HG03457 (cell line): ENCODE measurements around the gene NRG2.

Source experiments
- ATAC-seq: cut with Tn5 transposase; IDR thresholded peaks from one replicate; pipeline ENCODE4 v1.9.1; 2021; ENCODE audit warnings: moderate number of reproducible peaks; ENCODE audit not compliant: unreplicated experiment

Gene NRG2

DNA sequence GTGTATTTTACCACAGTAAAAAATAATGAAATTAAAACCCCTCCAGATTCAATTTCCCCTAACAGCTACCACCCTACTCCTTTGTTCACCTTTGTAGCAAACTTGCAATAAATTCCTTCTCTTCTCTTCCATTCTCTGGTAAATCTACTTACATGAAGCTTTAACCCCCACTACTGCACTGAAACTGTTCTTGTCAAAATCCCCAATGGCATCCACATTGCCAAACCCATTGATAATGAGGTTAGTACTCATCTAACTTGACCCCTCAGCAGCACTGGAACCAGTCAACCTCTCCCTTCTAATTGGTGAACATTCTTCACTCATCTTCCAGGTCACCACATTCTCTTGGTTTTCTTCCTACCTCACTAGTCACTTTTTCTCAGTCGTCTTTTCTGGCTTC is 29.6 kb downstream of the NRG2 start:
- no peak for ATAC-seq

DNA sequence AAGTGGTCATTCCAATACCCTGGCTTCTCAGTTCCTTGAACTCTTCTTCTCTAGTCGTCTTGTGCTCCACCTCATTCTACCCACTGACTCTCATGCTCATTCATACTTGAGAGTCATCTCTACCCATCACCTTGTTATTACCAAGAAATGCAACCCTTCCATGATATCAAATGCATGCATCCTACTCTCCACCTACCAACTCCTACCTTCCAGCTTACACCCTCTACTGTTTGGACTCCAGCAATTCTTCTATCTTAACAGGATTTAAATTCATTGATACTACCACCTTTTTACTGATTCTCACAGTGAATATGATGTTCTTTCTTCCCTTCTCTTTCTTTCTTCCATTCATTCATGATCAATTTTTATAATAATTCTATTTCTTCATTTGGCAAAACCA is 30.7 kb downstream of the NRG2 start:
- ATAC-seq, result no peak

DNA sequence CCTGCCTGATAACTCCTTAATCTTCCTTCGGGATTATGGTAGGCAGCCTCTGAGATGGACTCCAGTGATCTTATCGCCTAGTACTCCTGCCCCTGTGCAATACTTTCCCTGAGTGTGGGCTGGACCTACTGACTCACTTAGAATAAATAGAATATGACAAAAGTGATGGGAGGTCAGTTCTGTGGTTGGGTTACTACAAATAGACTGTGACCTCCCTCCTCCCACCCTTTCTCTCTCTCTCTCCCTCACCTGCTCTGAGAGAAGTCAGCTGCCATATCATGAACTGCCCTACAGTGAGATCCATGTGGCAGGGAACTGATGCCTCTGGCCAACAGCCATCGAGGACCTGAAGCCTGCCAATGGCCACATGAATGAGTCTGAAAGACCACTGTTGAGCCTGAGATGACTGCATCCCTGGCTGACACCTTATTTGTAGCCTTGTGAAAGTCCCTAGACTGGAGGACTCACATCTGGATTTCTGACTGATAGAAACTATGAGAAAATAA is 31.7 kb downstream of the NRG2 start:
- peak; percentile 82 for ATAC-seq

DNA sequence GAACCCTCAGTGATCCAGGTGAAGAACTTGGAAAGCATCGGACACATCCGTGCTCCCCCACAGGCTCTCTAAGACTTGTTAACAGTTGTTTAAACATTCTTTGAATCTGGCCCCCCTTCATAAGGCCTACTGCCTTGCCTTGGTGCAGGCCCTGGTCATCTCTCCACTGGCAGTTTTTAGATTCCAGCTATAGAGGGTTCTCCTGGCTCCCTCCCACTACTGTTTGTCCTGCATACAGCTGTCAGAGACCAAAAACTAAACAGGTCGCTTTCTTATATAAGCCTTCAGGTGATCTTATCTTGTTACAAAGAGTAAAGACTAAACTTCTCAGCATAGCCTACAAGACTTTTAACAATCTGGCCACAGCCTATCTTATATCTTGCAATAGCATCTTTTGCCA is 32.3 kb downstream of the NRG2 start:
- no peak for ATAC-seq

DNA sequence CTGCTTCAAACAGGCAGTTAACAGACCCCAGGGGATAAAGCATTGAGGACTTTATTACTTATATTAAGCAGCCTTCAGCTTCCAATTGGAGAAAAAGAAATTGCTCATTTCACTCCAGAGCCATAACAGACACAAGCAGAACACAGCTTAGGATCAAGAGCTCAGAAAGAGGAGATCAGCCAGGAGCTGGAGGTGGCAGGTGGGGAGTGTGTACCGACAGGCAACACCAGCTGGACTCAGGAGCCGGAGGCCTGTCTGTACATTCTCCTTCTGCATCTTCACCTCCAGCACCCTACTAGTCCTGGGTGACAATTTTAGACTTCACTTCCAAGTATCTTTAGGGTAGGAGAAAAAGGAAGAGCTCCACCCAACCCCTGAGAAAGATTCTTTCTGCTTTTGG is 35.8 kb downstream of the NRG2 start:
- no peak for ATAC-seq

DNA sequence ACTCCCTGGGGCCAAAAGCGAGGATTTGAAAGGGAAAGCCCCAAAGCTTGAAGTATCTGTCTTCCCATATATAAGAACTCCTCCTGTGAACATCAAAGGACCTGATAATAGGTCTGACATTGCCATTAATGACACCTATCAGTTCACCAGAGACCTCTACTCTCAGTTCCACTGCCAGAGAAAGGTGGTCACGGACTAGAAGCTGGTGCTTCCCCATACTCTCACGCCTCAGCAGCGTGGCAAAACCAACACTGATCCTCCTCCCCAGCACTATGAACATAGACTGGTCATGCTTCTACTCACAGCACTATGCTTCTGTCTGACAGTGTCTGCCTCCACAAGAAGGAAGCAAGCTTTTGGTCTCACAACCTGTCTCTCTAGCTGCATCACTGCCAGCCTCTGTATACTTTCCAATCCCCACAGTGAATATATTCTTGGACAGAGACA is 37.9 kb downstream of the NRG2 start:
- peak; percentile 88 for ATAC-seq

DNA sequence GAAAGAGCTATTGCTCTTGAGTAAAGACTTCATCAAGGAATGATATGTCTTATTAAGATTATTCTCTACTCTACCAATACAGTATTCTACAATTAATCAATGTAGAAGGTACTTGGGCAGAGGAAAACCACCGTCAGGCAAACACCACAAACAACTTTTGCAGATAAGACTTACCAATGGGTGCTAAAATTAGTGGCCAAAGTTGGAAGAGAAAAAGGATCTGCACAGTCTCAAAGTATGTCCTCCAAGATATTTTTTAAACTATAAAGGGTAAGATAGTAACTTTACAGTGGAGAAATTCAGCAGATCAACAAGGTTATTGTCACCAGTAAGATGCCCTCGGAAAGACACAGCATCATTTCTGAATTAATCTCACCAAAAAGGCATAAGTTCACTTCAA is 38.9 kb downstream of the NRG2 start:
- ATAC-seq, result no peak

DNA sequence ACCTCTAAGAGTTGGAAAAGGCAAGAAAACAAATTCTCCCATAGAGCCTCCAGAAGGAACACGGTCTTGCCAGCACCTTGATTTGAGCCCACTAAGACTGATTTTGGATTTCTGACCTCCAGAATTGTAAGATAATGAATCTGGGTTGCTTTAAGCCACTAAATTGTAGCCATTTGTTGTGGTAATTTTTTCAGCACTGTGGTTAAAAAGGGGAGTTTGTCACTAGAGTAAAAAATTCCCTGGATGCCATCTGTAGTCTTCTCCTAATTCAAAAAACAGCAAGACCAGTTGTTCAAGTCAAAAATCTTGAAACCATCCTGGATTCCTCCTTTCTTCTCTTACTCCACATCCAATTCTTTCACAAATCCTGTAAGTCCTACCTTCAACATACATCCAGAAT is 39.6 kb downstream of the NRG2 start:
- no peak for ATAC-seq

DNA sequence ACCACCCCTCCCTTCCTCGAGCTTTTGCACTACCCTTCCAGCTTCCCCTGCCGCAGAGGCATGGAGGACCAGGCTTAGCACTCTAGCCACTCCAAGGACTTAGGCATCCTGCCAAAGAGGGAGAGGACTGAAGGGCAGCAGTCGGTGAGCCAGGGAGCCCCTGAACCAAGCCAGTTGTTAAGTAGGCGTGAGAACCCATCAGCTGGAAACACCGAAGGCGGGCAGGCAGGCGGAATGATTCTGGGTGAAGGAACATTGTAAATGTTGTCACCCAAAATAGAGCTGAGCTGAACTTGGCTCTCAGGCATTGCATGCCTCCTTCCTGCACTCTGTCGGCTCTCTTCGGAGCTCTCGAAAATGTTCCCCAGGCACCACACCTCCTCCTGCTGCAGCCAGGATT is 42.8 kb downstream of the NRG2 start:
- no peak for ATAC-seq

DNA sequence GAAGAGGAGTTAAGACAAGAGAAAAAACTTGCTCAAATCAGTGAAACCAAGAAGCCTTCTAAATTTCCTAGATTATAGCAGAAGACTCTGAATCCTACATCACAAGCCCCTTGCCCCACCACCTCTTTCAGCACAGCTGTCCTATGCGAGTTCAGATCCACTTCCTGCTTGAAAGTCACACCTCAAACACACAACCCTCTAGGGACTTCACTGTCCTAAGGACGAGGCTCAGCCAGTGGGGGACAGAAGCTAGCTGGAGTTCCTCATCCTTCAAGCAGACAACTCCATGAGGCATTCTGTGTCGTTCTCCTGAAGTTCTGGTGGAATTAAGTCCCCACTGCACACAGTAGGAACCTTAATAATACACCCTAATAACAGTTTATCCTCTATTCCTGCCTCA is 44.3 kb downstream of the NRG2 start:
- ATAC-seq, result no peak

DNA sequence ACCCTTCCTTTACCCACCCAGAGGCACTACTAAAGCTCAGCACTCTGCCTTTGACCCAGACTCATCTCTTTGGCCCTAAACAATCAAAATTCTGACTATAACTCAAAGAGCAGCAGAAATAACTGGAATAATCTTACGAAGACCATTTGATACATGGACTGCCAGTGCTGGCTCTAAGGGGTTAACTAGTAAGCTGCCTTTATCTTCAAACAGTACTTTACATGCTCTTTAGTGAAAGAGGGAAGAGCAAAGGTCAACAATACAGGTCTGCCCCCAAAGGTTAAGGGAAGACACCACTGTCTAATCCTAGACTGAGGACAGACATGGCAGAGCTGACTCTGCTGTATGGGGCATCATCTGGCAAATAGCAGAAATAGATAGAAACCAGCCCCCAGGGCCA is 45.8 kb downstream of the NRG2 start:
- no peak for ATAC-seq

DNA sequence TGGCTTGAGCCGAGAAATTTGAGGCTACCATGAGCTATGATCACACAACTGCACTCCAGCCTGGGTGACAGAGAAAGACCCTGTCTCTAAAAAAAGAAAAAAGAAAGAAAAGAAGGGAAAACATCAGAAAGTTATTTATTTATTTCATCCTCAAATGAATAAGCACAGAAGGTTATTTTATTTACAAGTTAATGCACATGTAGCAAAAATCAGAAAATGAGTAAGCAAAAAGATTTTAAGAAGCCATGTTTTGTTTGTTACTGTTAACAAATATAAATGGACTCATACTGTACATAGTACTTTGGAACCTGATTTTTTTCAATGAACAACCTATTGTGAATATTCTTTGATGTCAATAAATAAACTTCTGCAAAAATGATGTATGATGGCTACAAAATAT is 47.2 kb downstream of the NRG2 start:
- no peak for ATAC-seq

DNA sequence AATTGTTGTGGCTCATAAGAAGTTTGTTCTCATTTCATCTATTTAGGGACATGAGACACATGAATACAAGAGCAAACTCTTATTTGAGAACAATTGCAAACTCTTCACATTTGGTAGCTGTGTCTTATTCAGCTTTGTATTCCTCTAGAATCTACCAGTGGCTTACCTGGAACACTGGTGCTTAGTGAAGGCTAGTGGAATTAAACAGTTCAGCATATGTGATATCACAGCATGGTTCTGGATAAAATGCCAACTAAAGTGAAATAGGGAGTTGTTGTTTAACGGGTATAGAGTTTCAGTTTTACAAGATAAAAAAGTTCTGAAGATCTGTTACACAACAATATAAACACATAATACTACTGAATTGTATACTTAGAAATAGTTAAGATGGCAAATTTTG is 48.9 kb downstream of the NRG2 start:
- ATAC-seq, result no peak

DNA sequence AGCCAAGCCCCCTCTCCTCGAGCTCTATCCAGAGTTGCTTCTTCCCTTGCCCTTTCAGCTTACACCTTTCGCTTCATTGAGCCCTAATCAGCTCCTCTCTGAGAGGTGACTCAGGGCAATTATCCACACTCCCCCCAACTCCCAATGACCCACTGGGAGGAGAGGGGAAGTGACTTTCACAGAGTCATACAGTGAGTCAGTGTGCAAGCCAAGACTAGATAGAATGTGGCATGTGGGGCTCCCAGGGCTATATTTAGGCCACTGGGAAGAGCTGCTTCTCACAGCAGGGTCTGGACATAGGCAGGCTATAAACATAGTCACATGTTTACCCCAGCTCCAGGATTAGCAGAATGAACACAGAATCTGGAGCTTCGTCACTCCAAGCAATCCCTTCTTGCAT is 57.4 kb downstream of the NRG2 start:
- ATAC-seq, result no peak

DNA sequence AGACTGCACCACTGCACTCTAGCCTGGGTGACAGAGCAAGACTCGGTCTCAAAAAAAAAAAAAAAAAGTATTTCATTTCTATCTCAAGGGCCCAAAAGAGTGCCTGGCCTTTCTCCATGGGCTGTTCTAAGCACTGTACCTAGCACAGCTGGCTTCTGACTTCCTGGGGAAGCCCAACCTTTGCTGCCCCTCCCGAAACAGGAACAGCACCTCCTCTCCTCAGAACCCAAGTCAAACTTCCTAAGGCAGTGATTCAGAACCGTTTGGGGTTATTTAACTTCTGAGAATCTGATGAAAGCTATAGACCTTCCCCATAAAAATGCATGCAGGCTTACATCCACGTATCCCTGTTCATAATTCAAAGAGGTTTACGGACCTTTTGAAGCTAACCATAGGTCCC is 57.8 kb downstream of the NRG2 start:
- no peak for ATAC-seq

DNA sequence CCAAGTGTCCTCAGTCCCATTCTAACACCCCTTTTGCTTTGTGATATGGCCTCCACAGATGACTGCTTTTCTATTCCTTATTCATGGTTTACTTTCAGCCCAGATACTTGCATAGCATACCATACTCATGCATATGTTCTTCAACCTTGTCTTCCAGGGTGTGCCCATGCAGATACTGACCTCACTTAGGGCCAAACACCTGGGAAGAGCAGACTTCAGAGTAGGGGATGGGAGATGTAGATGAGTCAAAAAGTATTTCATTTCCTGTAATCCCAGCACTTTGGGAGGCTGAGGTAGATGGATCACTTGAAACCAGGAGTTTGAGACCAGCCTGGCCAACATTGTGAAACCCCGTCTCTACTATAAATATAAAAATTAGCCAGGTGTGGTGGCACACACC is 58.3 kb downstream of the NRG2 start:
- no peak for ATAC-seq

DNA sequence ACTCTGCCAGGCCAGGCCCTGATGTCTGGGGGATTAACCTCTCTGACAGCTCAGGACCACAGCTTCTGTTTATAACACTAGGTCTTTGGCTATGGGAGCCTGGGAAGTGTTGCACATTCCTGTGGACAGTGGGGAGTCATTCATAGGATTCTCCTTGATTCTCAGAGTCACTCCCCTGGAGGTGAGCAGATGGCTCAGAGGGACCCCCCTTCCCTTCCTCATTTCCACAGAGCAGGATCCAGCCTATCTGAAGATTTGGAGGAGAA is 60.2 kb downstream of the NRG2 start:
- no peak for ATAC-seq

DNA sequence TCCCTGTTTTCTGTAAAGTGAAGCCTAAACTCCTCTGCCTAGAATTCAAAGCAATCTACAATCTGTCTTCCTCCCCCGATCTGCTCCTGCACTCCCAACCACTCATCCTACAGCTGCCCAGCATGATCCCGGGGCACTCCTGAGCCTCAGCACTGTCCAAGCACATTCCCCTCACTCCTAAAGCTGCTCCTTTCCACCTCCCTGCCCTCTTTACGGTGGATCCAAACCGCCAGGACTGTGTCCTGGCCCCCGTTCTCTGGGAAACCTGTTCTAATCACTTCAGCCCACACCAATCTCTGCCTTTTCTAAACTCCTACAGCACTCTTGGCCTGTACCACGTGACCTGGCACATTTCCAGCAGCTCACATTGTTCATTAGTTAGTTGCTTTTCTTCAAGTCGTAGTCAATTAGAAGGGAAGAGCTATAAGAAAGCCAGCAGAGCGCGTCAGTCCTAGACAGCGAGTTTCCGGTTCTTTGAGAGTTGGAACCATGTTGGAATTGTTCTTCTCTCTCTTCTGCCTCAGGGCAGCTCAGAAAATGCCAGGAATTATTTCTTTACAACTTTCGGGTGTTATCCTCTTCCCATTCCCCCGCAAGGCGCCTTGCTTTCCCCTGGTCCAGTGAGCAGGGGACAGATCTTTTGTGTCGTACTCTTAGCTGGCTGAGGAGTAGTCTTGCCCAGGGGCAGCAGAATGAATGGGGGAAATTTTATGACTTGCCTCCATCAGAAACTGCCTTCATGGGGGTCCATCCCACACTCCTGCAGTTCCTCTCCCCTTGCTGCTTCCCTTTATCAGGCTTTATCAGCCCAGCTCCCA is 60.7 kb downstream of the NRG2 start:
- ATAC-seq, result no peak

DNA sequence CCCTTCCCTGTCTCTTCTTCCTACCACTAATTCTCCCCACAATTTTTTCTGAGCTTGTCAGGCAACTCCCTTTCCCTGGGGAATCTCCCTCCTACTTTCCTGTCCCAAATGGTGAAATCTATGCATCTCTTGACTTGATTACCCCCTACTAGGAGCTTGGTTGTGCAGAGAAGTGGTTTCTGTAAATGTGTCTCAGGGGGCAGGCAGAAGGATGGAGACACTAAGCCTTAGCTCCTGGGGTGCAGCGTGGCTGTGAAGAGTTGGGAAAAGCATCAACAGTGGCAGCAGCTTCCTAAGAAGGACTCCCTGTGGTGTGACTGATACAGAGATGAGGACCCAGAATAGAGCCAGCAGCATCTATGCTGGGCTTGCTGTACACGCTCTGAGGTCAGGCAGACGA is 62.3 kb downstream of the NRG2 start:
- no peak for ATAC-seq

DNA sequence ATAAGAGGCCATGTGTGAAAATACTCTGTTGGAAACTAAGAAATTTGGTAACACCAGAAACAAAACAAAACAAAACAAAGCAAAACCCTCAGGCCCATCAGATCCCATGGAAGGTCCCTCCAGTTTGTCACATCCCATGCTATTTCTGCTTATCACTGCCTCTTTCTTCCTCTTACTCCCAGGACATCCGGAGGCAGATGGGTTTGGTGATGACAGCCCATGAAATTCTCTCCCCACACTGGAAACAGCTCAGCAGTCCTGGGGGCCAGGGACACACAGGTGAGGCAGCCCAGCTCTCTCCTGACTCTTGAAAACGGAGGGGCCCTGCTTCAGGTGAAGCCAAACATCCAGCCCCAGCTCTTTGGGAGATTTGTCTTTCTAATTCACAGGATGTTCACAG is 63.2 kb downstream of the NRG2 start:
- ATAC-seq, result no peak

DNA sequence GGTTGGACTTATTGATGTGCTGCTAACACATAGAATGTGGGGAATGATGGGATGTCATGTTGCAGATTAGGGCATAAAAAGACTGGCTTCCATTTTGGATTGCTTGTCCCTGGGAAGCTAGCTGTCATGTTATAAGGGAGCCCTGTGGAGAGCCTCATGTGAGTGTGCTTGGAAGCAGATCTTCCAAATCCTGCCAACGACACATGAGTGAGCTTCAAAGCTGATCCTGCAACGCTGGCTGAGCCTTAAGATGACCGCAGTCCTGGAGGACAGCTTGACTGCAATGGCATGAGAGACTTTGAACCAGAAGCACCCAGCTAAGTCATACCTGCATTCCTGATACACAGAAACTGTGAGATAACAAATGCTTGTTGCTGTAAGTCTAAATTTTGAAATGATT is 63.6 kb downstream of the NRG2 start:
- no peak for ATAC-seq

DNA sequence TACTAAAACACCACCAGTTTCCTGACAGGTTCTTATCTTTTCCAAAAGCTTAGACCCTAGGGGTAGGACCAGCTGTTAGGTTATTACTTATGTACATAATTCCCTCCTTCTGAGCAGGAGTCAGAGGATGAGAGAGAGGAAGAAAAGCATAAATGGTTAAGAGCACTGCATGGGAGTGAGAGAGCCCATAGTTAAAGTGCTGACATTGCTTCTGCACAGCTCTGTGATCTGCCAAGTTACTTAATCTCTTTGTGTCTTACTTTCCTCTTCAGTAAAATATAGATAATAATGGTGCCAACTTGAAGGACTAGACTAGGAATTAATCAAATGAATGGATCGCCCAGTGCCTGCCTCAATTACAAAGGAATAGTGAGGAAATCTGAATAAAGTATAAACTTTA is 66.4 kb downstream of the NRG2 start:
- no peak for ATAC-seq

DNA sequence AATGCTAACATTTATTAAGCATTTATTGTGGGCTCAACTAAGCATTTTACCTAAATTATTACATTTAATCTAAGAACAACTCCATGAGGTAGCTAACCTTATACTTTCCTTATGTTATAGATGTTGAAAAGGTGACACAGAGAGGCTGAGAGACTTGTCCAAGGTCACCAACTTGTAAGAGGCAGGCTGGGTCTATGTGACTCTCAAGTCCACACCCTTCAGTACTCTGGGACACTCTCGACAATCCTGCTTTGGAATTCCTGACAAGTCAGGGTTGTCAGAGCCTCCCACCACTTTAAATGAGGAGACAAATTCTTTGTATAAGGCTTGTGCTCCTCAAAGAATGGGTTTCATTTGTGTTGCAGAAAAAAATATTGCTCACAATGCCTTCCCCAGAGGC is 67.2 kb downstream of the NRG2 start:
- no peak for ATAC-seq
